Myocyte (in vitro differentiated cells): ENCODE measurements around the gene GBE1. TPM values are rescaled to one million over a fixed set of nuclear protein-coding genes. Genes with fewer than 3 reads are reported as not detected.
A peak's percentile ranks its signal among the peaks of the same experiment; 100 is the strongest.

Experiments used
- DNase-seq: peaks from one replicate; pipeline ENCODE4 v3.0.0-alpha.2; 2012; ENCODE audit warnings: low read depth
- total RNA-seq: library from RNA; depleted of rRNA; stranded (reverse); fragments of >200 nt; gene quantifications from 2 replicates; pipeline ENCODE4 v1.2.3, GENCODE V29; 2014

The GBE1 gene
- total RNA-seq, 1 donor from 2014 or later = 96.4 TPM

- no peak for DNase-seq
Observed at GRCh38 chr3:81624756-81625155, 136.7 kb downstream of the GBE1 start.

- DNase-seq = no peak
Observed at GRCh38 chr3:81622395-81622794, 139.1 kb downstream of the GBE1 start.

GRCh38 chr3:81621277-81621676 lies 140.2 kb downstream of the GBE1 start:
- no peak for DNase-seq

- no peak for DNase-seq
Observed at GRCh38 chr3:81620849-81621248, 140.6 kb downstream of the GBE1 start.

GRCh38 chr3:81612768-81613167 lies 148.7 kb downstream of the GBE1 start:
- DNase-seq = no peak

GRCh38 chr3:81602781-81603180 lies 158.7 kb downstream of the GBE1 start:
- DNase-seq = no peak

GRCh38 chr3:81601707-81602305 lies 159.6 kb downstream of the GBE1 start:
- no peak for DNase-seq

- peak; percentile 8 for DNase-seq
Observed at GRCh38 chr3:81592101-81592500, 169.3 kb downstream of the GBE1 start.

- no peak for DNase-seq
Observed at GRCh38 chr3:81585937-81586336, 175.5 kb downstream of the GBE1 start.

- DNase-seq = no peak
Observed at GRCh38 chr3:81585056-81585455, 176.4 kb downstream of the GBE1 start.

- DNase-seq = peak; percentile 52
Observed at GRCh38 chr3:81581966-81582599, 179.4 kb downstream of the GBE1 start.

- no peak for DNase-seq
Observed at GRCh38 chr3:81580355-81580754, 181.1 kb downstream of the GBE1 start.

- no peak for DNase-seq
Observed at GRCh38 chr3:81579744-81580143, 181.7 kb downstream of the GBE1 start.

- no peak for DNase-seq
Observed at GRCh38 chr3:81572201-81572756, 189.2 kb downstream of the GBE1 start.

- peak; percentile 9 for DNase-seq
Observed at GRCh38 chr3:81568378-81568777, 193.1 kb downstream of the GBE1 start.

- no peak for DNase-seq
Observed at GRCh38 chr3:81565041-81565440, 196.4 kb downstream of the GBE1 start.

- no peak for DNase-seq
Observed at GRCh38 chr3:81558106-81558505, 203.3 kb downstream of the GBE1 start.

- peak; percentile 67 for DNase-seq
Observed at GRCh38 chr3:81554801-81555200, 206.6 kb downstream of the GBE1 start.

GRCh38 chr3:81554388-81554787 lies 207.1 kb downstream of the GBE1 start:
- DNase-seq = peak; percentile 41

GRCh38 chr3:81550415-81550814 lies 211.0 kb downstream of the GBE1 start:
- DNase-seq = no peak

- DNase-seq = no peak
Observed at GRCh38 chr3:81549831-81550230, 211.6 kb downstream of the GBE1 start.

GRCh38 chr3:81549388-81549787 lies 212.1 kb downstream of the GBE1 start:
- no peak for DNase-seq

- DNase-seq = no peak
Observed at GRCh38 chr3:81545572-81545971, 215.9 kb downstream of the GBE1 start.
